Transverse colon (tissue), 4 donors: ENCODE measurements around the gene FER1L5.

Source experiments
- CTCF ChIP-seq, 5 experiments: fragments of 200-600 bp in 3 of 5; fragments of 450-650 bp in 2 of 5; sonication (generic) in 3 of 5; IDR thresholded peaks; 1 replicate in 2 of 5; 2 replicates in 3 of 5; pipeline ENCODE4 v1.5.1; 2016 to 2017; ENCODE audit warnings: antibody characterized with exemption in 5 of 5, inconsistent platforms in 3 of 5, mild to moderate bottlenecking in 2 of 5, moderate library complexity in 1 of 5
- EP300 ChIP-seq: sonication (generic); formaldehyde crosslinking; IDR thresholded peaks from one replicate; pipeline ENCODE4 v1.6.1; 2017; ENCODE audit warnings: antibody characterized with exemption, low read depth
- POLR2A ChIP-seq: fragments of 450-650 bp; IDR thresholded peaks from one replicate; pipeline ENCODE4 v1.6.1; 2016; ENCODE audit warnings: antibody characterized with exemption, mild to moderate bottlenecking, moderate library complexity
- POLR2AphosphoS5 ChIP-seq, 3 donors: sonication (generic); formaldehyde crosslinking; IDR thresholded peaks; one replicate each; pipeline ENCODE4 v1.6.1; 2016; ENCODE audit warnings: antibody characterized with exemption in 3 of 3

DNA sequence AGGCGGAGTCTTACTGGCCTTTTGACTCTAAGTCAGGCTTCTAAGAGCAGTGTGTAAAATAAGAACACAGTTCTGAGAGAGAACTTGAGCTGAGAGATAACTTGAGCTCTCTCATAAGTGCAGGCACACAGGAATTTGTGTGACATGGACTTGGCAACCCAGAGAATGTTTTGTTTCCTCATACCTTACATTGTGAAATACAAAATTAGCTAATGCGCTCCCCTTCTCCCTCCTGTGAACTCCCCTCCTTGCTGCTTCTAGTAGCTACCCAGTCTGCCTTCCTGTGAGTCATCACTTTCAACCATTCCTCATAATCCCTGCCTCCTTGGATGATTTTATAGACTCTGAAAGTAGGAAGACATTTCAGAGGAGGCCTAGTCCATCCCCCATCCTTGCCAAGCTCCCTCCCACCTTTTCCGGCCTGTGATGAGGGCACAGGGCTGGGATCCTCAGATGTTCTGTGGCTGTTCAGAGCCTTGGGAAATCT is 22.6 kb downstream of the FER1L5 start:
- TF ChIP-seq CTCF (IDR thresholded peaks at IDR 0.05) (no peak), POLR2A (no peak), POLR2AphosphoS5 (IDR thresholded peaks at IDR 0.05) (peak in 1 of 3 donors; percentile 21), EP300 (no peak)
